ELF-1 (cell line): ENCODE results near the gene OR2M3.
"Not testable (repeated sequence)": the region's sequence is repeated elsewhere in the genome, so short reads cannot be mapped to it uniquely, and the experiment has no call there.

Experiments used
- DNase-seq: peaks from one replicate; pipeline ENCODE4 v3.0.0-alpha.2; 2016; ENCODE audit warnings: low read depth, low spot score

The OR2M3 gene, protein sequence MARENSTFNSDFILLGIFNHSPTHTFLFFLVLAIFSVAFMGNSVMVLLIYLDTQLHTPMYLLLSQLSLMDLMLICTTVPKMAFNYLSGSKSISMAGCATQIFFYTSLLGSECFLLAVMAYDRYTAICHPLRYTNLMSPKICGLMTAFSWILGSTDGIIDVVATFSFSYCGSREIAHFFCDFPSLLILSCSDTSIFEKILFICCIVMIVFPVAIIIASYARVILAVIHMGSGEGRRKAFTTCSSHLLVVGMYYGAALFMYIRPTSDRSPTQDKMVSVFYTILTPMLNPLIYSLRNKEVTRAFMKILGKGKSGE

DNA sequence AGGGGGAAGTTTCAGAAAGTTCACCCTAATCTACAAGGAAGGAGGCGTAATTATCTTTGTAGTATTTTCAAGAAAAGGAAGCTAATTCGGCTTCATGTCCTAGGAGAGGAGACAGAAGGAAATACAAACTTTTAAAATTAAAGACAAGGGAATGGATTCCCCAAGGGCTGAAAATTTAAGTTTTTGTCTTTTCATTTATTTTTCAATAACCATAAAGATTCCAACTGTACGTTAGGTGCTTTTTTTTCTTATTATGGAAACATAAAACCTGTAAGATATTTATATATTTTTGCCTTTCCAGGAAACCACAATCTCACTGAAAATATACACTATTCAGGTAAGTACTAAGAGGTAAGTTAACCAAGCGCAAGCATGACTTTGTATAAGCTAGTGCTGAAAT is at the start of gene OR2M3:
TSS of gene OR2M3 (plus strand) at position 301 of the 400 bp plus-strand sequence. CDS start 5,803 bp downstream, outside the sequence.
- no peak for DNase-seq

DNA sequence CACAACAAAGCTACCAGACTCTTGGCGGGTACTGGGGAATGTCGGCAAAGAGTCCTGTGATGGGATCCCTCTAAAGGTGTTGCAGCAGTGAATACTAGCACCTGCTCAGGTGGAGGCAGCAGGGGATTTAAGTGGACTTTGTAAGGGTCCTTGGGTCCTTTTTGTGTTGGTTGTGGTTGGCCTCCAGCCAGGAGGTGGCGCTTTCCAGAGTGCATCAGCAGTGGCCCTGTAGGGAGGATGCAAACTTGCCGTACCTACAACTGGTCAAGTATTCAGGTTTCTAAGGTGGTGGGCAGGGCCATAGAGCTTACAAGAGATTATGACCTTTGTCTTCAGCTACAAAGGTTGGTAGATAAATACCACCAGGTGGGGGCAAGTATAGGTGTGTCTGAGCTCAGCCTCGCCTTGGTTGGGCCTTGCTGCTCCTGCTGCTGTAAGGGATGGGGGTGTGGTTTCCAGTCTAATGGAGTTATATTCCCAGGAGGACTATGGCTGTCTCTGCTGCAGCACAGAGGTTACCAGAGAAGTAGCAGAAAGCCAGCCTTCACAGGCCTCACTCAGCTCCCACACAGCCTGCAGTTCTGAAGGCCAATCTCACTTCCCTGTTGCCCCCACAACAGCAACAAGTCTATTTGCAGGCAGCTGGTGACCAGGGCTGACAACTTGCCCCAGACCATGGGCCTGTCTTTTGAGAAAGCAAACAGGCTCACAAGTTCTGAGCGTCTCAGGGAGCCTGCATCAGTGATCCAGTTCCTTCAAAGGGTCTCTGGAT is 44.8 kb upstream of the OR2M3 start:
- no peak for DNase-seq

- DNase-seq = no peak
Measured at GRCh38 chr1:248155927-248156326, 41.1 kb upstream of the OR2M3 start.

GRCh38 chr1:248158758-248159157 is 38.3 kb upstream of the OR2M3 start:
- DNase-seq = no peak

GRCh38 chr1:248164031-248164430 is 33.0 kb upstream of the OR2M3 start:
- no peak for DNase-seq

GRCh38 chr1:248165186-248165585 is 31.9 kb upstream of the OR2M3 start:
- DNase-seq = no peak

DNA sequence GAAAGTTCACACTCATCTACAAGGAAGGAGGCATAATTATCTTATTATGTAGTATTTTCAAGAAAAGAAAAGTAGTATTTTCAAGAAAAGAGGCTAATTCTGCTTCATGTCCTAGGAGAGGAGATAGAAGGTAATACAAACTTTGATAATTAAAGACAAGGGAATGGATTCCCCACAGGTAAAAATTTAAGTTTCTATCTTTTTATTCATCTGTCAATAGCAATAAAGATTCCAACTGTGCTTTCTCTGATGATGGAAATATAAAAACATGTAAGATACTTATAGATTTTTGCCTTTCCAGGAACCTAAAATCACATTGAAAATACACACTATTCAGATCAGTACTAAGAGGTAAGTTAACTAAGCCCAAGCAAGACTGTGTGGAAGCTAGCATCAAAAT is 22.5 kb upstream of the OR2M3 start, which contains the start of gene OR2M2:
TSS of gene OR2M2 (plus strand) at position 301 of the 400 bp plus-strand sequence. CDS start 5,165 bp downstream, outside the sequence.
- no peak for DNase-seq

DNA sequence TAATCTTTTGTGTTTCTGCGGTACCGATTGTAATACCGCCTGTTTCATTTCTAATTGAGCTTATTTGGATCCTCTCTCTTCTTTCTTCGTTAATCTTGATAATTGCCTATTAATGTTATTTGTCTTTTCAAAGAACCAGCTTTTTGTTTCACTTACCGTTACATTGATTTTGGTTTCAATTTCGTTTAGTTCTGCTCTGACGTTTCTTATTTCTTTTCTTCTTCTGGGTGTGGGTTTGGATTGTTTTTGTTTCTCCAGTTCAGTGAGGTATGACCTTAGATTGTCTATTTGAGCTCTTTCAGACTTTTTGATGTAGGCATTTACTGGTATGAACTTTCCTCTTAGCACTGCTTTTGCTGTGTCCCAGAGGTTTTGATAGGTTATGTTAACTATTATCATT is 13.1 kb upstream of the OR2M3 start:
- DNase-seq = no peak

- DNase-seq = no peak
Measured at GRCh38 chr1:248187363-248187762, 9.7 kb upstream of the OR2M3 start.

- peak; percentile 2 for DNase-seq
Measured at GRCh38 chr1:248189026-248189425, 8.0 kb upstream of the OR2M3 start.

DNA sequence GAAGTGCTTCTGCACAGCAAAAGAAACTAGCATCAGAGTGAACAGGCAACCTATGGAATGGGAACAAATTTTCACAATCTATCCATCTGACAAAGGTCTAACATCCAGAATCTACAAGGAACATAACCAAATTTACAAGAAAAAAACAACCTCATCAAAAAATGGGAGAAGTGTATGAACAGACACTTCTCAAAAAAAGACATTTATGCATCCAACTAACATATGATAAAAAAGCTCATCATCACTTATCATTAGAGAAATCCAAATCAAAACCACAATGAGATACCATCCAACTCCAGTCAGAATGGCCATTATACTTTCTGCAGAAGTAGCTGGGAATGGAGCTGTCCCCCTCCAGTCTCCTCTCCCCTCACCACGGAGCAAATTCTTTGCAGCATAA is 2.9 kb upstream of the OR2M3 start:
- no peak for DNase-seq

DNA sequence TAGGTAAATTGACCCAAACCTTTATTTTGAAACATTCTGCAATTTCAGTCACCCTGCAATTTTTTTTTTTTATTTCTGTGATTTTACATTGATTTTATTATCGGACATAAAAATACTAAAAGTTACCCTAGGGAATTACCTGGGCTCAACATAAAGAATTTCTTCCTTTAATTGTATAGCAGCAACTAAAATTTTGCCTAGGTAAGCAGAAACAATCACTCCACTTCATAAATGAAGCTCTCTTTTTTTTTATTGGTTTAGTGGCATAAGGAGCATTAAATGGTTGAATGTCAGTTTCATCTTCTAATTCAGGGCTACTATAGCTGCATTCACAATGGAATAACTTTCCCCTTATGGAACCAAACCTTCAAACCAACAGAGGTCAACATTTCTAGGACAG is 18.8 kb downstream of the OR2M3 start:
- DNase-seq = no peak

DNA sequence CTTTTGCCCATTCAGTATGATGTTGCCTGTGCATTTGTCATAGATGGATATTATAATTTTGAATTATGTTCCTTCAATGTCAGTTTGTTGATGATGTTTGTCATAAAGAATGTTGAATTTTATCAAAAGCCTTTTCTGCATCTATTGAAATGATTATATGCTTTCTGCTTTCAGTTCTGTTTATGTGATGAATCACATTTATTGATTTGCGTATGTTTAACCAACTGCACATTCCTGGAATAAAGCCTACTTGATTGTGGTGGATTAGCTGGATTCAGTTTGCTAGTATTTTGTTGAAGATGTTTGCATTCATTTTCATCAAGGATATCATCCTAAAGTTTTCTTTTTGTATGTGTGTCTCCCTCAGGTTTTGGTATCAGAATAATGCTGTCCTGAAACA is 28.5 kb downstream of the OR2M3 start:
- no peak for DNase-seq

- no peak for DNase-seq
Measured at GRCh38 chr1:248229360-248229908, 32.4 kb downstream of the OR2M3 start.

DNA sequence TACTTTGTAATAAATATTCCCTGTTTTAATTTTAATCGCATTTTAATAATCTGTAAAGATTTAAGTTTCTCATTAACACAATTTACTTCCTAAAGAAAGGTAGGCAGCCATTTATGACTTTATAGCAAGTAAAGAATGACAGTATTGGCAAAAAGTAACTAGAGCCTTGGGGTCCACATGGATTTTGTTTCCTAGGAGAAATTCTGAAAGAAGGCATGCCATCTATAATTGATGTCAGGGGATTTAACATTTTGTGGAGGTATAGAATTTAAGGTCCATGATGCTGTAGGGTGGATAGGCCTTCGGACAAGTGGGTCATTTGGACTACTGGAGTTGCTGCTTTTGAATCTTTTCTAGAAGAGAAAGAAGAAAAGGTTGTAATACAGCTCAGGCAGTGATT is 34.1 kb downstream of the OR2M3 start, which contains the start of gene OR2M4:
TSS of gene OR2M4 (plus strand) at position 301 of the 400 bp plus-strand sequence. CDS start 7,512 bp downstream, outside the sequence.
- DNase-seq = no peak

DNA sequence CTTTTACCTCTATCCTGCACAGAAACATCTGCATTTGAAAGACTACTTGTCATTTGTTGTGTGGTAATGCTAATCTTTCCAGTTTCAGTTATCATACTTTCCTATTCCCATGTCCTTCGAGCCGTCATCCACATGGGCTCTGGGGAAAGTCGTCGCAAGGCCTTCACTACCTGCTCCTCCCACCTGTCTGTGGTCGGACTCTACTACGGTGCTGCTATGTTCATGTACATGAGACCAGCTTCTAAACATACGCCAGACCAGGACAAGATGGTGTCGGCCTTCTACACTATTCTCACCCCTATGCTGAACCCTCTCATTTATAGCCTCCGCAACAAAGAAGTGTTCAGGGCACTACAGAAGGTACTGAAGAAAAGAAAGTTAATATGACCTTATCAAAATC is 42.4 kb downstream of the OR2M3 start:
- DNase-seq = no peak

DNA sequence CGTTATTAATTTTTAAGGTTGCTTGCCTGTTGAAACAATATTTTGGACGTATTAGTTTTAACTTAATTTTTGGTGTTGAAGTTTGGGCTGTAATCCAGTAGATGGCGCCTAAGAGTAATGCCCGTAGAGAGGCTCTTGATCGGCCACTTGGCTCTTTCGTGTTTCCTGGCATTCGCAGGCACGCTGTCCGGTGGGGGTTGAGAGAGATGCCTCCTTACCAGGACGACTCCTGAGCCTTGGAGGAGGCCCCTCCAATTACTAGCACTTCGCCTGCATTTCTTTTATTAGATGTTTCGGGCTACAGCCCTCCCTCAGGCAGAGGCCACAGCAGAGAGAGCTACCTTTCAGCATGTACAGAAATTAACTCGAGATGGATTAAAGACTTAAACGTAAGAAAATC is 46.1 kb downstream of the OR2M3 start:
- DNase-seq = peak; percentile 25

DNA sequence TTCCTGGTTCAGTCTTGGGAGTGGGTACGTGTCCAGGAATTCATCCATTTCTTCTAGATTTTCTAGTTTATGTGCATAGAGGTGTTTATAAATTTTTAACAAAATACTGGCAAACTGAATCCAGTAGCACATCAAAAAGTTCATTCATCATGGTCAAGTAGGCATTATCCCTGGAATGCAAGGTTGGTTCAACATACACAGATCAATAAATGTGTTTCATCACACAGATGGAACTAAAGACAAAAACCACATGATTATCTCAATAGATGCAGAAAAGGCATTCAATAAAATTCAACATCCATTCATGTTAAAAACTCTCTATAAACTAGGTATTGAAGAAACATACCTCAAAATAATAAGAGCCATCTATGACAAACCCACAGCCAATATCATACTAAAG is 62.2 kb downstream of the OR2M3 start:
- not testable (repeated sequence) for DNase-seq
